Fibroblast of upper back skin (primary cell): ENCODE measurements around the gene NCOA7.
A peak's percentile ranks its signal among the peaks of the same experiment; 100 is the strongest.
"Not testable (repeated sequence)": the region's sequence is repeated elsewhere in the genome, so short reads cannot be mapped to it uniquely, and the experiment has no call there.

Experiments
- DNase-seq: peaks from one replicate; pipeline ENCODE4 v3.0.0-alpha.2; 2013

The NCOA7 gene

DNA sequence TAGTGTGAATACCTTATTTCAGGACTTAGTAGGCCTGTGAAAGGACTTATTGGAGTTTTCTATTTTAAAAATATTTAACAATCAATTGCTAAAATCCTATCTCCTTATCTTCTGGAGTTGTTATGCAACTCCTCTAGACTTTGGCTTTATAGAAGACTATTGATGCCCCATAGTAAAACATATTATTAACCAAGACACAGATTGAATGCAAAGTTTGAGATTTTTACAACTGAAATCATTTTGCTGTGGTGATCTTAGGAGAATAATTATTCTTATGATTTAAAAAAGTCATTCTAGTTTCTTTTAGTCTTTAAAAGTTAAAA, 36.9 kb upstream of the NCOA7 start:
- DNase-seq = no peak

DNA sequence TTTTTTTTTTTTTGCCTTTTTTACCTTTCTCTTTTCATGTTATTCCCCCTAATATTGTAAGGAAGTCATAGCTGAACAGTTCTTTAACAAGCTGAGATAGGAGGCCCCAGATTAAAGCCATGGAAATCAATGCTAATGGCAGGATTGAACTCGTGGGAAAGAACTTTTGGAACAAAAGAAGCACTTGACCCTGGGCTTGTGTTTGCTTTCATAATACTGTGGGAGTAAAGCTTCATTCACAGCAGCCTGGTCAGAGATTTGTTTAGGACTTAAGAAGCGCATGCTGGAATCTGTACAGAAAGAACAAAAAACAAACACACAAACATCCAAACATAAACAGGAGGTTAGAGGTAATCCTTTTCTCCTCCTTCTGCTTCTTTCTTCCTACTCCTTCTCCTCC, 36.2 kb upstream of the NCOA7 start:
- no peak for DNase-seq

DNA sequence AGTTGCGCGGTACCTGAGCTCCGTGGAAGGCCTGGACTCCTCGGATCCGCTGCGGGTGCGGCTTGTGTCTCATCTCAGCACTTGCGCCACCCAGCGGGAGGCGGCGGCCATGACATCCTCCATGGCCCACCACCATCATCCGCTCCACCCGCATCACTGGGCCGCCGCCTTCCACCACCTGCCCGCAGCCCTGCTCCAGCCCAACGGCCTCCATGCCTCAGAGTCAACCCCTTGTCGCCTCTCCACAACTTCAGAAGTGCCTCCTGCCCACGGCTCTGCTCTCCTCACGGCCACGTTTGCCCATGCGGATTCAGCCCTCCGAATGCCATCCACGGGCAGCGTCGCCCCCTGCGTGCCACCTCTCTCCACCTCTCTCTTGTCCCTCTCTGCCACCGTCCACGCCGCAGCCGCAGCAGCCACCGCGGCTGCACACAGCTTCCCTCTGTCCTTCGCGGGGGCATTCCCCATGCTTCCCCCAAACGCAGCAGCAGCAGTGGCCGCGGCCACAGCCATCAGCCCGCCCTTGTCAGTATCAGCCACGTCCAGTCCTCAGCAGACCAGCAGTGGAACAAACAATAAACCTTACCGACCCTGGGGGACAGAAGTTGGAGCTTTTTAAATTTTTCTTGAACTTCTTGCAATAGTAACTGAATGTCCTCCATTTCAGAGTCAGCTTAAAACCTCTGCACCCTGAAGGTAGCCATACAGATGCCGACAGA, 31.4 kb upstream of the NCOA7 start:
- no peak for DNase-seq

DNA sequence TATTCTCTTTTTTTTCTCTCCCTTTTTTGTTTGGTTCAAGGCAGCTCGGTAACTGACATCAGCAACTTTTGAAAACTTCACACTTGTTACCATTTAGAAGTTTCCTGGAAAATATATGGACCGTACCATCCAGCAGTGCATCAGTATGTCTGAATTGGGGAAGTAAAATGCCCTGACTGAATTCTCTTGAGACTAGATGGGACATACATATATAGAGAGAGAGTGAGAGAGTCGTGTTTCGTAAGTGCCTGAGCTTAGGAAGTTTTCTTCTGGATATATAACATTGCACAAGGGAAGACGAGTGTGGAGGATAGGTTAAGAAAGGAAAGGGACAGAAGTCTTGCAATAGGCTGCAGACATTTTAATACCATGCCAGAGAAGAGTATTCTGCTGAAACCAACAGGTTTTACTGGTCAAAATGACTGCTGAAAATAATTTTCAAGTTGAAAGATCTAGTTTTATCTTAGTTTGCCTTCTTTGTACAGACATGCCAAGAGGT, 30.8 kb upstream of the NCOA7 start:
- DNase-seq = no peak

DNA sequence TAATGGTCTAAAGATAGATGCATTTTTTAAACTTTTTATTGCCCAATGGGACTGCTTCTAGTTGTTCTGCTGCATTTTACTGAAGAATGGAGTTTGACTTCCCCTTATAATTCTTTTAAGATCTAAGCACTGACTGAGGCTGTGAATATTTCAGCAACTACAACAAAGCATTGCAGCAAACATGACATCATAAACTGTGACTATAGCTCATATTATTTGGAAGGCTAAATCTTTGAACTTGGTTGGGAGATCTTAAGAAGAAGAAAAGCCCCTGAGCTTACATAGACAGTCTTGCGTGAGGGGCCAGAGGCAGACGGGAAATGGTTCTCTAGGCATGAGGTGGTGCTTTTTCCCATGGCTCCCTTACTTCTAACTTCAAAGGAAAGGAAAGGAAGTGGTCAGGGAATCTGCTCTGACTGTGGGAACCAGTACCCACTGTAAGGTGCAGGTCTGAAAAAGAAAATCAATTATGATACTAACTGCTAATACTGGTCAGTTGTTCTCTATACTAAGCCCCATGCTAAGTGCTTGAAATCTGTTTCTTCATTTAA, 26.6 kb upstream of the NCOA7 start:
- DNase-seq = no peak

DNA sequence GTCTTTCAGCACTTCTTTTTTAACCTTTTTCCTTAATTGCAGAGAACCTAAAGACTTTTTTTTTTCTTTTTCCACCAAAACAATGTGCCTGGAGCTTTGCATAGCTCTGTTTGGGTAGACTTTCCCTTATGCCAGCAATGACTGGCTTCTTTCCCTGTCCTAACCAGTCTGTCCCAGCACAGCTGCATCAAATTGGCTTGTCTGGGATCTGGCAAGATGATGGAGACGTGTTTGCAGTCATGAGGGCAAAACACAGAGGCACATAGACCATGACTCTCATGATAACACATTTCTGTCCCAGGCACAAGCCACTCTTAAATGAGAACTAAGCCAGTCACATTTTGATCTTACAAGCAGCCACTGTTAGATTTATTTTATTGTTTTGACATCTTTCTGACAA, 24.8 kb upstream of the NCOA7 start:
- DNase-seq = no peak

DNA sequence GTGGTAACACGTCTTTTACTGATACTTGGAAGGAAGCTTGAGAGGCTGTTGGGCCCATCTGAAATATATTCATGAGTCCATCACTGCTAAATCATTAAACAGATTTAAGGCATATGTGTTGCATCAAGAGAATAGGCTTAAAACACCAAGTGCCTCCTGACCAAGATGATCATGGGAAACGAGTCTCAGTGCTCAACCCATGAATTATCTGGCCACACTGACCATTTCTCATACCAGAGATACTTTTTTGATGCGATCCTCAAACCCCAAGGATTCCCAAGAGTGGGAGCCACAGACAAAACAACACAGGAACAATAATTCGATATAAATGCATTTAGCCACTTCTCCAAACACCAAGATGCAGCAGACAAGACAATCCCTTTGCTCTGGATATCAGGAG, 24.1 kb upstream of the NCOA7 start:
- no peak for DNase-seq

DNA sequence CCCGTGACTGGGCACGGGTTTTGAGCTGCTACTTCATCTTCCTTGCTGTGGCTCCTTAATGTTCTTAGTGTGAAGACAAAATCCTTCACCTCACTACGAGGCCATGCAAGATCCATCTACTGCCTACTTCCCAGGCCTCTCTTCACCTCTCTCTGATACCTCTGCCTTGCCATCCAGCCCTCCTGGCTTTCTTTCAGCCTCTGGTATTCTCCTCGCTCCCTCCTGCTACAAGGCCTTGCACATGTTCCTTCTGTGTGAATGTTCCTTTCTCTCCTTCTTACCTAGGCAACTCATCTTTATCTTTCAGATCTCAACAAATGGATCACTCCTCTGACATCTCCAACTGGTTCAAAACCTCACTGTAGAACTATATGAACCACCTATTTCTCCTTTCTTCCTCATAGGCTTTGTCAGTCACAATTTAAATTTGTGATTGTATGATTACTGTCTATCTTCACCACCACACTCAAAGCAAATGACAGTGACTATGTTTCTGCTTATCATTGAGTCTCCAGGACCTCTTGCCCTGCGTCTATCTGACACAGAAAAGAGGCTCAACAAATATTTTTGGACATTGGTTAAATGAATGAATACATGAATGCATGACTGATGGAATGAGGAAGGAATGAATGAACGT, 21.5 kb upstream of the NCOA7 start:
- no peak for DNase-seq

DNA sequence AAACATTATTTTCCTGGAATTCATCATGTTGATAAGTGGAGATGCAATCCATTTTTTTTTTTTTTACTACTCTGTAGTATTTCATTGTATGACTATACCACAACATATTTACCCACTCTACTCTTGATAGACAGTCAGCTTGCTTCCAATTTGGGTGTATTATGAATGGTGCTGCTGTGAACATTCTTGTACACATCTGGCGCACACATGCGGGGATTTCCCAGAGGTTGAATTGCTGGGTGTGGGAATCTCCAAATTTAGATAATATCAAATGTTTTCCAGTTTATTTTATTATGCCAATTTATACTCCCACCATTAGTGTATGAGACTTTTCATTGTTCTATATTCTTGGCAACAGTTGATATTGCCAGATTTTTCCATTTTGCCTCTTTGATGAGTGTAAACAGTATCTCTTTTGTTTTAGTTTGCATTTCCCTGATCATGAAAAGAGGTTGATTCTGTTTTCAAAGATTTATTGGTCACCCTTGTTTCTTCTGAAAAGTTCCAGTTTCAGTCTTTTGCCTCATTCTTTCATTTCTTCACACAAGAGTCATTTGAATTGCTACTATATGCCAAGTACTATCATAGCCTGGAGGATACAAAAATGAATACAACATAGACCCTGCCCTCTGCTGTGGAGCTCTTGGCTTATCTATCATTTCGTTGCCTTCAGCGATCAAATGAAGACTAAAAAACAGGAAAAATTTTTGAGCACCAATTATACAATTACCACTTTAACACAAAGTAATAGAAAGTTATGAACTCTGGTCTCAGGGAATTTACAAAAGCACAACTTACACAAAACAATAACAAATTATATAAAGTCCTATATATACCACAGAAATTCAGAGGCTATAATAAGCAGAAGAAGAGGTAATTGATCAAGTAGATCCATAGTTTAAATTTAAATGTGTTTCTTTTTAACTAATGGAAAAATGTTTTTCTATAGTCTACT, 17.1 kb upstream of the NCOA7 start:
- no peak for DNase-seq

DNA sequence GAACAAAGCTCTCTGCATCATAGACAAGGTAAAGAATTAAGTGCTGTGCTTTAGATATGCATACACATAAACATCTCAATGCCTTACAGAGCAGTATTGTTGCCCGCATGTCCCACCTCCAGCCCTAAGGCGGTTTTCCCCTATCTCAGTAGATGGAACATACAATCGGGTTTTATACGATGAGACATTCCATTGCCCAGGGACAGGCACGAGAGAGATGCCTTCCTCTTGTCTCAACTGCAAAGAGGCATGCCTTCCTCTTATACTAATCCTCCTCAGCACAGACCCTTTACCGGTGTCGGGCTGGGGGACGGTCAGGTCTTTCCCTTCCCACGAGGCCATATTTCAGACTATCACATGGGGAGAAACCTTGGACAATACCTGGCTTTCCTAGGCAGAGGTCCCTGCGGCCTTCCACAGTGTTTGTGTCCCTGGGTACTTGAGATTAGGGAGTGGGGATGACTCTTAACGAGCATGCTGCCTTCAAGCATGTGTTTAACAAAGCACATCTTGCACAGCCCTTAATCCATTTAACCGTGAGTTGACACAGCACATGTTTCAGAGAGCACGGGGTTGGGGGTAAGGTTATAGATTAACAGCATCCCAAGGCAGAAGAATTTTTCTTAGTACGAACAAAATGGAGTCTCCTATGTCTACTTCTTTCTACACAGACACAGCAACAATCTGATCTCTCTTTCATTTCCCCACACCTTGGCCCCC, 14.5 kb upstream of the NCOA7 start:
- DNase-seq = not testable (repeated sequence)

DNA sequence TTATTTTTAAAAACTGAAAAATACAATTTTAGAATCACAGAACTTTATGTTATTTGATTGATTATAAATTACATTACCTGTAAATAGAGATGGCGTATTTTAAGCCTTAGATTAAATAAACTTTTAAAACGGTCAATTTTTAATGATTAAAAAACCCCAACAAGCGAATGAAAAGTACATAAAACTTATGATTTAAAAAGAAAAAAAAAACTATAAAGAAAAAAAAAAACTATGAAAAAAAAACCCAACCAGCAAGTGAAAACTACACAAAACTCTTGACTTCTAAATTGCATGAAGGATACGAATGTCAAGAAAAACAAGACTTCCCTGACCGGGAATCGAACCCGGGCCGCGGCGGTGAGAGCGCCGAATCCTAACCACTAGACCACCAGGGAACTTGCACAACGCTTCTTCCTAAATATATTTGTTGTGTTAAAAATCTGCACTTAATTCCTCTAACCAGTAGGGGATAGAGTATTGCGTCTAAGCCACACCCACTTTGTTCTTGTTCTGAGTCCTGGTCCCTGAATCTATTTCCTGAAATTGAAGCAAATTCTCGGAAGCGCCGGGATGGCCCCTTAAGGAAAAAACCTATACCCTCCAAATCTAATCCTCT, 10.7 kb upstream of the NCOA7 start:
- DNase-seq = peak; percentile 95

DNA sequence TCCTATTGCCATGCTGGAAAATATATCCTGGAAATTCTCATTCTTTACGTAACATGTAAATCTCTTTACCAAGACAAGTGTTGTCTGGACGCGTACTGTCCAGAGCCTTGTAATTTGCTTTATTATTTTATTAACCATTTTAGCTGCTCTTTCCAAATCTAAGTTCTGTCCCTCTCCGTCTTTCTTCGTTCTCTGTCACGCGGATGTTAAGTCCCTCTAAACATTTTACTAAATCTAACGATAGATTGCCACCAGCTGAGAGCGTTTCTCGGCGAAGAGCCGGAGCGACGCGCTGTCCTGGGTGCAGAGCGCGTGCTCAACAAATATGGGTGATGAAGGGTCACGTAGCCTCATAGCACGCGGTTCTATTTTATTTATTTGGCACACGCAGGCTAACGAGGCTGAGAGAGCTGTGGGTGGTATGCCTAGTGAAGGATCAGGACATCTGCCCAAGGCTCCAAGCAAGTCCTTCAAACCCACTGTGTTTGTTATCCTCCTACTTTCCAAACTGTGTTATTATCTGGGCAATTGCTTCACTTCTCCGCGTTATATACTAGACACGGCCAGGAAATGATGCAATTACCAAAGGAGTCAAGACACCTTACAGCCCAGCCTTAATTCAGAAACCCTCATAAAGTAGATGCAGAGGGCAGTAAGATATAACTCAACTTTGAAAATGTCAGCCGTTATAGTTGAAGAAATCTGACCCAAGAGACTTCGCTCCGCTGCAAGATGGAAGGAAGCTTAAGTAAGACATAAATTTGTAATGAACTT, 10.0 kb upstream of the NCOA7 start:
- DNase-seq = peak; percentile 89

DNA sequence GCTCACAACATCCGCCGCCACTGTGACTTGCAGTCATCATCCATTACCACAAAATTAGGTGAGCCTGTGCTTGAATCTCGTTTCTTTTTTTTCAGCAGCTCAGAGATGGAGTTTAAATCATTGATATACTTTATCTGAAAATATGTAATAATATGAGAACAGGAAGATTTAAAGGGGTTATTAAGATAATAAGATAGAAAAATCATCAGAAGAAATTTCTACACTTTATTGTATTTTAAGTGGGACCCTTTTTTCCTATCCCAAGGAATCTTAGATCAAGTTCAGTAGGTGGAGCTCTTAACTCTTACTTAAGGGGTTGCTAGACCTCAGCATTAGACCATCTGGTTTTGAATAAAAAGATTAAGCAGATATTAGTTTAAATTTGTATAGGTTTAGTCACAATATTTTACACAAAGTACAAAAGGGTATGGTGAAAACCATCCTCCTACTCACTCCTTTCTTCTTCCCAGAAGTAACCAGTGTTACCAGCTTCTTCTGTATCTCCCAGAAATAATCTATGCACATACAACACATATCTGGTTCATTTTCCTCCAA, 9.4 kb upstream of the NCOA7 start:
- DNase-seq = peak; percentile 48

DNA sequence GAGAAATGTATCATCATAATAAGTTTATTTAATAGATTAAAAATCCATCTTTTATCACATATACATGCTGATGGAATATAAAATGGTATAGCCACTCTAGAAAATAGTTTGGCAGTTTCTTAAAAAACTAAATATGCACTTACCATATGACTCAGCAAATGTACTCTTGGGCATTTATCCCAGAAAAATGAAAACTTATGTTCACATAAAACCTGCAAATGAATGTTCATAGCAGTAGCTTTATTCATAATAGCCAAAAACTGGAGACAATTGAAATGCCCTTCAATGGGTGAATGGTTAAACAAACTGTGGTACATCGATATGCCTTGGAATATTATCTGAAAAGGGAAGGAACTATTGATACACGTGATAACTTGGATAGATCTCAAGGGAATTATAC, 6.4 kb upstream of the NCOA7 start:
- peak; percentile 85 for DNase-seq

DNA sequence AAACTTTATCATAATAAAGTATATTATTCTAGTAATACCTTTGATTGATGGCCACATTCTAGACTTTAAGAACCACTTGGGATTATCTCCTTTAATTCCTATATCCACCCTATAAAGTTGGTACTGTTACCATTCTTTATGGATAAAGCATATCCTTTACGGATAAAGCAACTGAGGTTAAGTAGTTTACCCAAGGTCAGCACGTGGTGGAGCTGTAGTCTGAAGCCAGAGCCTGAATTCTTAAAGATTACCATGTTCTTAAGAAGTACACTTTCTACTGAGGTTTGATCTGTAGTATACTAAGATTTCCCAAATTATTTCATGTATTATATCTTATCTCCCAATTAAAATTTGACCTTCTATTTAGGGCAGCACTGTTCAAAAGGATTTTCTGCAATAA, 3.0 kb upstream of the NCOA7 start:
- DNase-seq = no peak

DNA sequence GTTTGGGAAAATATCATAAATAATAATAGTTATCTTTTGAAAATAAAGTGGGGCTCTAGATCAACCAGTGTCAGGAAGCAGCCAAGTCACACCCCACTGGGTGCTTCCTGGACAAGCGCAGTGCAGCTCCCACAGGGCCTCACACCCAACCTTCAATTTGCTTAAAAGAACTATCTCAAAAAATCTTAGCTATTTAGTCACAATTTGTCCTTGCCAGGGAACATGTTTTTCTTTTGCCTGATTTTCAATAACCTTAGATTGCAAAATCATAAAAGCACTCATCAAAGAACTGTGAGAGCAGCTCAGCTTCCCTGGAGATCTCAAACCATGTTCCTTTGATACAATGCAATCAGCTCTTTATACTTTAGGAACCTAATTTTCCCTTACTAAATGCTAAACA, 1.6 kb upstream of the NCOA7 start:
- DNase-seq = no peak

DNA sequence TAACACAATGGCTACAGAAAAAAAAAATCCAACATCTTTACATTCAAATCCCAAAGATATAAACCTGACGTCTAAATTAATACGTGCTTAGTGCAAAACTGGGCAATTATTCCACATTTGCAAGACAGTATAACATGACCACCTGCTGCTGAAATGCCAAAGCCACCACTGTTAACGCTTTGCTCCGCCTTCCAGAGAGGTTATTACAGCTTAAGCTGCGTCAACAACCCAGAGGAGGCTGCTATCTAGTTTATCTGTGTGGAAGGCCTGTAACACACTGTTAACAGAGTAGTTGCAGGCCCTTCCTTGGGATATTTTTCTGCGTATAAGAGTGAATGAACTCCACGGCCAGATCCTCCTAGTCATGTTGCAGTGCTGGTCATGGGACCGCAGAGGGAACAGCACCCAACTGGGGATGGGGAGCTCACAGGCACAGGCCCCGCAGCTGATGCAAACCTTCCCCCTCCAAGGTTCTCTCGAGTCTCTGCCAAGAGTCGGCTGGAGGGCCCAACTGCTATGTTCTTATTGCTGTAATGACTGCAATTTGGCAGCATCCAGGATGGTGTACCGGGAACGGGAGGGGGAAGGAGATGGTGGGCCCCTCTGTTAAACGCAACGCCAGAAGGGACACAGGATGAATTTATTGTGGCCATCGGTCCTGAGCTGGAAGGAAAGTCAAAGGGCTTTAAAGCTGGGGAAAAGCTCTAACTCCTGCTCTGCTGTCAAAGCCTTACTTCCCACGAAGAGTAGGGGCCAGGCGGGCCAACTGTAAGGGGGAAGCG, 993 bp upstream of the NCOA7 start:
- DNase-seq = peak; percentile 57

DNA sequence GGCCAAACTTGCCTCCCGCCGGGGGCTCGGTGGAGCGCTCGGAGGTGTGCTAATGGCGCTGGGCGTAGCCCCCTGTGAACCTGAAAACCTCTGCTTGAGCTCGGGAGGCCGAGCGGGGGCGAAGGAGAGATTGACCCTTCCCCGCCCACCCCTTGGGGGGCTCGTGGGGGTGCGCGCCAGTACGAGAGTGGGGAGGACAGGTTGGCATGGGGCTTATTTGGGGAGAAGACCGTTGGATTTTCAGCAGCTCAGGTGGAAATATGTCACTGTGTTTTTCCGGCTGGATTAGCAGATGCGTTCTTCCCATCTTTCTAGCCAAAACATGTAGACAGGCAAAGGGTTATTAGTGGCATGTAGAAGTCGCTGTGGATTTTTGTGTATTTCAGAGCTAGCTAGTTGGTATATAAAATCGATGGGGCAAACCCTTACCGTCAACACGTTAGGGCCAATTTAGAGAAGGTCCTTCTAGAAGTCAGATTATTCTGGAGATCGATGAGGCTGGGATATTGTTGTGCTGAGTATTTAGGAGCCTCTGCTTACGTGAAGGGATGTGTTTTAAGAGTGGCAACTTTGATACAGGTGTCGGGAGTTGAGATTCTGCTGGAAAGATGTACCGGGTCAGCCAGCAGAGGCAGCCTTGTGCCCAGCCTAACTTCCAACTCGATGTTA, 525 bp downstream of the NCOA7 start:
- peak; percentile 41 for DNase-seq

DNA sequence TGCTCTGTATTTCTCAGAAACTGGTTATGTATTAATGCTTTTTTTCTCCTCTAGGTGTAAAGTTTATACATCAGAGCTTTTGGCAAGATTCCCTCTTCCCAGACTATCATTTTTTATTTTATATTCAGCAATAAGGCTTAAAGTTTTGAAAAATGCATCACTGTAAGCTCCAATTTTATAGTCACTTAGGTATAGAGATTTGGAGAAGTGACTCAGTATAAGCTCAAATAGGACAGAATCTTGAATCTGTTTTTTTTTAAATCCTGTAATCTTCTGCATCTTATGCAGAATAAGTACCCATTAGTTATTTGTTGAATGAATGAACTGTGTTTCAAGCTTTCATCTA, 1.0 kb downstream of the NCOA7 start:
- DNase-seq = no peak

DNA sequence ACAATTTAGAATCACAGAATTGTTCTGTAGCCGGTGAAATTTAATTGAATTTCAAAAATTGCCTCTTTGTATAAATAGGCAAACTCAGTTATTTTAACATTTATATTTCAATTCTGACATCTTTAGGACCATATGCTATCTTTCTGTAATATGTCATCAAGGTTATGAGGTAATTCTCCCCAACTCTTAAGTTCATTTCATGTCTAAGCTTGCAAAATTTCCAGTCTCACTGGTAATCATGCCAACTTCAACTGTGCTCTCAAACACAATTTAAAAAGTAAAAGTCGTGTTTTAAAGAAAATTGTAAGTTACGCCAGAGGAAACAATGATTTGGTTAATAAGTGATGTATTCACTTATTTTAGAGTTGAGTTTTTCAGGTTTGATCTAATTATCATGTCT, 1.4 kb downstream of the NCOA7 start:
- no peak for DNase-seq
